ENCODE results near the gene LAMA2.

The LAMA2 gene

DNA sequence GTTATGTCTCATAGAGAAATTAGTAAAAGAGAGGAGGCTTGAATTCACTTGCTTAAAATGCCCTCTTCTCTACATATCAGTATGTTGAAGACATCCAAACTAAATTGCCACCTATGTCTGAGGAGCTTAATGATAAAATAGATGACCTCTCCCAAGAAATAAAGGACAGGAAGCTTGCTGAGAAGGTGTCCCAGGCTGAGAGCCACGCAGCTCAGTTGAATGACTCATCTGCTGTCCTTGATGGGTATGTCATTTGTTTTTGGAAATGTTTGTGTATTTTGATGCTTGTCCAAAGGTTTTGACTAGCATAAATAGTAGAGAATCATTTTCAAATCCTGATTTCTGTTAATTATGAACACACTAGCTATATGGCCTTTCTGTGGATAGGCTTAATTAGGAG lies 519.3 kb downstream of the LAMA2 start:
- DNase-seq (ENCODE audit: insufficient read length, low spot score) (no peak), FAIRE-seq (no peak)
- TF ChIP-seq CTCF (IDR thresholded peaks at IDR 0.05; ENCODE audit: insufficient read depth, missing control alignments): no peak

- no peak for FAIRE-seq
- DNase-seq (ENCODE audit: insufficient read length, low spot score): no peak
- no peak for TF ChIP-seq CTCF (IDR thresholded peaks at IDR 0.05; ENCODE audit: insufficient read depth, missing control alignments)
These were observed 528.2 kb downstream of the LAMA2 start for GRCh38 chr6:129411092-129411491.

GRCh38 chr6:129416337-129416990 lies 533.5 kb downstream of the LAMA2 start:
- TF ChIP-seq CTCF (IDR thresholded peaks at IDR 0.05; ENCODE audit: insufficient read depth, missing control alignments): no peak
- no peak for FAIRE-seq

DNA sequence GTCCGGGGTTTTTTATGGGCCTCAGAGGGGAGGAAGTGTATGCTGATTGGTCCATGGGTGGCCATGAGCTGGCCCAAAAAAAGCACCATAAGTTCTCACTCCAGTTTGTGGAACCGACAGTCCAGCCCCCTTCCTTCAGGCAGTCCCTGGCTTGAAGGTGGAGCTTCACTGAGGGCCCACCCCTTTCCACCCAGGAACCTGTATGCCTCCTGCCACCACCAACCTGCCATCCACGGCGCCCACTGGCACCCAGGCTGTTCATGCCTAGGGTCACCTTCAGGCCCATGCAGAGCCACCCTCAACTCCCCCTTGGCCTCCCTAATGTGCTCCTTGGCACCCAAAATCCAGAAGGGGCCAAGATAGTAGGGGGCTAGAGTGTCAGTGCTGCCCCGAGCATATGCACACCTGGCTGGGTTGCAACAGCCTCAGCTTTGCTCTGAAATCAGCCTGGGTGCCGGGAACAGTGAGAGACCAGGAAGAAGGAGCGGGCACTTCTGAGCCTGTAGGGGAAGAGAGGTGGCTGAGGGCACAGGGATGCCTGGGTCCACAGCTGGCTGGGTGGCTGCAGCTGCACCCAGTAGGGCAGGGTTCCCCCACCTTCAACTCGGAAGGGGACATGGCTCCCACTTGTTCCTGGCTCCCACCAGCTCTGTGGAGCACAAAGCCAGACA lies 534.6 kb downstream of the LAMA2 start:
- FAIRE-seq: no peak
- no peak for TF ChIP-seq CTCF (IDR thresholded peaks at IDR 0.05; ENCODE audit: insufficient read depth, missing control alignments)
- no peak for DNase-seq (ENCODE audit: insufficient read length, low spot score)

More at GRCh38 chr6:129416337-129416990, 533.5 kb downstream of the LAMA2 start:
- DNase-seq (ENCODE audit: insufficient read length, low spot score): no peak

GRCh38 chr6:129419324-129419723 lies 536.4 kb downstream of the LAMA2 start:
- DNase-seq (ENCODE audit: insufficient read length, low spot score) (no peak), FAIRE-seq (no peak)
- TF ChIP-seq CTCF (IDR thresholded peaks at IDR 0.05; ENCODE audit: insufficient read depth, missing control alignments): no peak

- no peak for DNase-seq (ENCODE audit: insufficient read length, low spot score)
- TF ChIP-seq CTCF (IDR thresholded peaks at IDR 0.05; ENCODE audit: insufficient read depth, missing control alignments): no peak
- no peak for FAIRE-seq
These were observed 543.4 kb downstream of the LAMA2 start for GRCh38 chr6:129426343-129426742.

- DNase-seq (ENCODE audit: insufficient read length, low spot score) (no peak), FAIRE-seq (no peak)
- TF ChIP-seq CTCF (IDR thresholded peaks at IDR 0.05; ENCODE audit: insufficient read depth, missing control alignments): no peak
These were observed 547.0 kb downstream of the LAMA2 start for GRCh38 chr6:129429956-129430355.
